K562 (cell line): Measurements from ENCODE around the gene WDR81.

Experiments
- EP300 ChIP-seq: IDR thresholded peaks from 2 replicates; pipeline ENCODE4 v1.6.1; 2012; ENCODE audit warnings: low read length, improper control_type of control experiment
- EZH2 ChIP-seq: IDR thresholded peaks from 2 replicates; pipeline ENCODE4 v1.6.1; 2012; ENCODE audit warnings: low read depth, mild to moderate bottlenecking, inconsistent platforms, low read length, borderline replicate concordance
- JUNB ChIP-seq: fragments of 450-650 bp; formaldehyde crosslinking; conservative IDR thresholded peaks from 2 replicates; pipeline ENCODE4 v1.4.0; 2020; ENCODE audit warnings: mild to moderate bottlenecking
- KLF16 ChIP-seq: IDR thresholded peaks from 2 replicates; pipeline ENCODE4 v1.6.1; 2016; ENCODE audit warnings: antibody characterized with exemption
- MEF2A ChIP-seq: IDR thresholded peaks from 2 replicates; pipeline ENCODE4 v1.6.1; 2011; ENCODE audit warnings: low read depth, mild to moderate bottlenecking, low read length, moderate library complexity; ENCODE audit not compliant: control insufficient read depth
- SIX5 ChIP-seq, 2 experiments: IDR thresholded peaks; 2 replicates each; pipeline ENCODE4 v1.6.1; 2011; ENCODE audit warnings: low read length in 2 of 2, borderline replicate concordance in 1 of 2, low read depth in 1 of 2, mild to moderate bottlenecking in 1 of 2, moderate library complexity in 1 of 2; ENCODE audit not compliant: insufficient read depth in 1 of 2
- SP2 ChIP-seq: IDR thresholded peaks from 2 replicates; pipeline ENCODE4 v1.6.1; 2011; ENCODE audit warnings: mild to moderate bottlenecking, low read depth, low read length, moderate library complexity; ENCODE audit not compliant: poor library complexity, severe bottlenecking; ENCODE audit errors: extremely low read depth
- TF ChIP-seq, protein P1 (sequence below), 3 experiments: IDR thresholded peaks in 2 of 3; conservative IDR thresholded peaks in 1 of 3; 2 replicates each; pipeline ENCODE4 v1.5.1; 2011 to 2012; ENCODE audit warnings: low read length in 3 of 3, mild to moderate bottlenecking in 3 of 3, control low read depth in 2 of 3, improper control_type of control experiment in 1 of 3, inconsistent platforms in 1 of 3, low read depth in 1 of 3, mixed read lengths in 1 of 3, moderate library complexity in 1 of 3; ENCODE audit not compliant: insufficient read depth in 2 of 3
- TF ChIP-seq, protein P2 (sequence below): sonication (generic); formaldehyde crosslinking; IDR thresholded peaks from 2 replicates; pipeline ENCODE4 v1.8.0; 2022; ENCODE audit warnings: mild to moderate bottlenecking, low read depth, missing genetic modification reagents
- TF ChIP-seq, protein P3 (sequence below): fragments of 250-450 bp; sonication (Bioruptor Pico); IDR thresholded peaks from 2 replicates; pipeline ENCODE4 v1.5.0; 2021

DNA sequence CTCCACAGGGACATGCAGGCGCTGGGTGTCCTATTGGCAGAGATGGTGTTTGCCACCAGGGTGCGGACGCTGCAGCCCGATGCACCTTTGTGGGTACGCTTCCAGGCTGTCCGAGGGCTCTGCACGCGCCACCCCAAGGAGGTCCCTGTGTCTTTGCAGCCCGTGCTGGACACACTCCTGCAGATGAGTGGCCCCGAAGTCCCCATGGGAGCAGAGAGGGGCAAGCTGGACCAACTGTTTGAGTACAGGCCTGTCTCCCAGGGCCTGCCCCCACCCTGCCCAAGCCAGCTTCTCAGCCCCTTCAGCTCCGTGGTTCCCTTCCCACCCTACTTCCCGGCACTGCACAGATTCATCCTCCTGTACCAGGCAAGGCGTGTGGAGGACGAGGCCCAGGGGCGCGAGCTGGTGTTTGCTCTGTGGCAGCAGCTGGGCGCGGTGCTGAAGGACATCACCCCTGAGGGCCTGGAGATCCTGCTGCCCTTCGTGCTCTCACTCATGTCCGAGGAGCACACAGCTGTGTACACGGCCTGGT is 2.8 kb downstream of the WDR81 start:
- TF ChIP-seq KLF16 (no peak), EZH2 (no peak), JUNB (no peak), SIX5 (IDR thresholded peaks at IDR 0.05; ENCODE audit: borderline replicate concordance in 1 of 2, insufficient read depth in 1 of 2, low read depth in 1 of 2, low read length in 2 of 2) (no peak), EP300 (no peak), SP2 (no peak), MEF2A (no peak)
- TF ChIP-seq, protein P1, sequence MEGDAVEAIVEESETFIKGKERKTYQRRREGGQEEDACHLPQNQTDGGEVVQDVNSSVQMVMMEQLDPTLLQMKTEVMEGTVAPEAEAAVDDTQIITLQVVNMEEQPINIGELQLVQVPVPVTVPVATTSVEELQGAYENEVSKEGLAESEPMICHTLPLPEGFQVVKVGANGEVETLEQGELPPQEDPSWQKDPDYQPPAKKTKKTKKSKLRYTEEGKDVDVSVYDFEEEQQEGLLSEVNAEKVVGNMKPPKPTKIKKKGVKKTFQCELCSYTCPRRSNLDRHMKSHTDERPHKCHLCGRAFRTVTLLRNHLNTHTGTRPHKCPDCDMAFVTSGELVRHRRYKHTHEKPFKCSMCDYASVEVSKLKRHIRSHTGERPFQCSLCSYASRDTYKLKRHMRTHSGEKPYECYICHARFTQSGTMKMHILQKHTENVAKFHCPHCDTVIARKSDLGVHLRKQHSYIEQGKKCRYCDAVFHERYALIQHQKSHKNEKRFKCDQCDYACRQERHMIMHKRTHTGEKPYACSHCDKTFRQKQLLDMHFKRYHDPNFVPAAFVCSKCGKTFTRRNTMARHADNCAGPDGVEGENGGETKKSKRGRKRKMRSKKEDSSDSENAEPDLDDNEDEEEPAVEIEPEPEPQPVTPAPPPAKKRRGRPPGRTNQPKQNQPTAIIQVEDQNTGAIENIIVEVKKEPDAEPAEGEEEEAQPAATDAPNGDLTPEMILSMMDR (IDR thresholded peaks at IDR 0.05 in 2 of 3, conservative IDR thresholded peaks at IDR 0.05 in 1 of 3; ENCODE audit: insufficient read depth in 2 of 3, low read depth in 1 of 3, low read length in 3 of 3): no peak
- TF ChIP-seq, protein P2, sequence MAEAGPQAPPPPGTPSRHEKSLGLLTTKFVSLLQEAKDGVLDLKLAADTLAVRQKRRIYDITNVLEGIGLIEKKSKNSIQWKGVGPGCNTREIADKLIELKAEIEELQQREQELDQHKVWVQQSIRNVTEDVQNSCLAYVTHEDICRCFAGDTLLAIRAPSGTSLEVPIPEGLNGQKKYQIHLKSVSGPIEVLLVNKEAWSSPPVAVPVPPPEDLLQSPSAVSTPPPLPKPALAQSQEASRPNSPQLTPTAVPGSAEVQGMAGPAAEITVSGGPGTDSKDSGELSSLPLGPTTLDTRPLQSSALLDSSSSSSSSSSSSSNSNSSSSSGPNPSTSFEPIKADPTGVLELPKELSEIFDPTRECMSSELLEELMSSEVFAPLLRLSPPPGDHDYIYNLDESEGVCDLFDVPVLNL (CRISPR knock-in tag): no peak
- TF ChIP-seq, protein P3, sequence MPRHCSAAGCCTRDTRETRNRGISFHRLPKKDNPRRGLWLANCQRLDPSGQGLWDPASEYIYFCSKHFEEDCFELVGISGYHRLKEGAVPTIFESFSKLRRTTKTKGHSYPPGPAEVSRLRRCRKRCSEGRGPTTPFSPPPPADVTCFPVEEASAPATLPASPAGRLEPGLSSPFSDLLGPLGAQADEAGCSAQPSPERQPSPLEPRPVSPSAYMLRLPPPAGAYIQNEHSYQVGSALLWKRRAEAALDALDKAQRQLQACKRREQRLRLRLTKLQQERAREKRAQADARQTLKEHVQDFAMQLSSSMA (CRISPR knock-in tag): no peak
